NCI-H226 (cell line): ENCODE measurements around the gene KRT5.
"Not testable (repeated sequence)": the region's sequence is repeated elsewhere in the genome, so short reads cannot be mapped to it uniquely, and the experiment has no call there.

ENCODE experiments used
- DNase-seq: peaks from one replicate; pipeline ENCODE4 v3.0.0-alpha.2; 2015

The KRT5 gene

GRCh38 chr12:52518574-52519386 is 1.4 kb downstream of the KRT5 start:
- no peak for DNase-seq

- DNase-seq: no peak
Observed at GRCh38 chr12:52517888-52518287, 2.3 kb downstream of the KRT5 start.

- DNase-seq: no peak
Observed at GRCh38 chr12:52517005-52517835, 3.0 kb downstream of the KRT5 start.

- peak; percentile 65 for DNase-seq
Observed at GRCh38 chr12:52515927-52516831, 4.0 kb downstream of the KRT5 start.

GRCh38 chr12:52515319-52515646 is 4.9 kb downstream of the KRT5 start:
- no peak for DNase-seq

- DNase-seq: no peak
Observed at GRCh38 chr12:52514471-52515318, 5.5 kb downstream of the KRT5 start.

- DNase-seq: no peak
Observed at GRCh38 chr12:52513736-52514135, 6.5 kb downstream of the KRT5 start.

- DNase-seq: no peak
Observed at GRCh38 chr12:52508211-52508610, 12.0 kb downstream of the KRT5 start.

GRCh38 chr12:52506858-52507715 is 13.1 kb downstream of the KRT5 start:
- DNase-seq: peak; percentile 94

GRCh38 chr12:52502877-52503276 is 17.3 kb downstream of the KRT5 start:
- no peak for DNase-seq

GRCh38 chr12:52501490-52501889 is 18.7 kb downstream of the KRT5 start:
- no peak for DNase-seq

- DNase-seq: not testable (repeated sequence)
Observed at GRCh38 chr12:52500574-52500973, 19.6 kb downstream of the KRT5 start.

- DNase-seq: peak; percentile 50
Observed at GRCh38 chr12:52499806-52500560, 20.2 kb downstream of the KRT5 start.

- DNase-seq: no peak
Observed at GRCh38 chr12:52498946-52499345, 21.2 kb downstream of the KRT5 start.

GRCh38 chr12:52497975-52498374 is 22.2 kb downstream of the KRT5 start:
- no peak for DNase-seq

GRCh38 chr12:52496590-52497071 is 23.6 kb downstream of the KRT5 start:
- DNase-seq: peak; percentile 99

GRCh38 chr12:52496054-52496453 is 24.1 kb downstream of the KRT5 start:
- DNase-seq: peak; percentile 64

- peak; percentile 97 for DNase-seq
Observed at GRCh38 chr12:52495389-52495788, 24.8 kb downstream of the KRT5 start.

- DNase-seq: peak; percentile 99
Observed at GRCh38 chr12:52494518-52494917, 25.7 kb downstream of the KRT5 start.

GRCh38 chr12:52494100-52494499 is 26.1 kb downstream of the KRT5 start:
- DNase-seq: no peak
